OCI-LY7 (cell line): ENCODE results near the gene PTAFR. TPM values are rescaled to one million over a fixed set of nuclear protein-coding genes. Genes with fewer than 3 reads are reported as not detected.

Experiments
- BruUV-seq: library from RNA; stranded (reverse); fragments of 400-500 nt; replicated peaks from 2 replicates; lab custom pipeline; 2021; lab: Mats Ljungman, UMichigan
- CTCF ChIA-PET: fragments of 300-600 bp; sonication (Branson Sonifier 250); formaldehyde crosslinking; loops from one replicate; lab custom pipeline; 2022; ENCODE audit warnings: antibody characterized with exemption; ENCODE audit not compliant: unreplicated experiment; lab: Charles Lee
- POLR2A ChIA-PET: fragments of 300-600 bp; sonication (Branson Sonifier 250); formaldehyde crosslinking; loops from one replicate; lab custom pipeline; 2022; ENCODE audit warnings: antibody characterized with exemption; lab: Charles Lee
- DNase-seq: peaks from one replicate; pipeline ENCODE4 v3.0.0-alpha.2; 2015; ENCODE audit warnings: low spot score
- H2AFZ ChIP-seq: fragments of 200-600 bp; sonication (generic), shearing (Covaris generic); 2 replicates; pipeline ENCODE4 v1.6.1; 2014; ENCODE audit warnings: mild to moderate bottlenecking, antibody characterized with exemption, low read length, moderate library complexity
- H3K27ac ChIP-seq: fragments of 200-600 bp; sonication (generic); 2 replicates; pipeline ENCODE4 v1.5.1; 2014; ENCODE audit warnings: mixed run types, low read depth, mild to moderate bottlenecking, moderate library complexity, low read length, inconsistent platforms; ENCODE audit not compliant: poor library complexity, severe bottlenecking
- H3K36me3 ChIP-seq: fragments of 200-600 bp; sonication (generic); 2 replicates; pipeline ENCODE4 v1.6.1; 2014; ENCODE audit warnings: mild to moderate bottlenecking, antibody characterized with exemption, low read length, moderate library complexity, mixed read lengths; ENCODE audit not compliant: insufficient read depth
- H3K4me1 ChIP-seq: fragments of 200-600 bp; sonication (generic); 2 replicates; pipeline ENCODE4 v1.5.1; 2014; ENCODE audit warnings: mild to moderate bottlenecking, low read length; ENCODE audit not compliant: insufficient read depth, poor library complexity, severe bottlenecking
- H3K4me2 ChIP-seq: fragments of 200-600 bp; sonication (generic); 2 replicates; pipeline ENCODE4 v1.6.1; 2014; ENCODE audit warnings: mild to moderate bottlenecking, low read length
- H3K4me3 ChIP-seq: fragments of 200-600 bp; sonication (generic); 2 replicates; pipeline ENCODE4 v1.5.1; 2014; ENCODE audit warnings: mild to moderate bottlenecking, low read depth, low read length; ENCODE audit not compliant: poor library complexity, severe bottlenecking
- H3K79me2 ChIP-seq: fragments of 200-600 bp; sonication (generic); 2 replicates; pipeline ENCODE4 v1.6.1; 2016; ENCODE audit warnings: low read depth, mild to moderate bottlenecking, low read length, moderate library complexity, mixed read lengths; ENCODE audit not compliant: insufficient read depth
- H3K9me2 ChIP-seq: fragments of 200-600 bp; sonication (generic); 2 replicates; pipeline ENCODE4 v1.6.1; 2016; ENCODE audit warnings: mild to moderate bottlenecking, low read length, mixed read lengths; ENCODE audit not compliant: insufficient read depth
- H3K9me3 ChIP-seq: fragments of 200-600 bp; sonication (generic); 2 replicates; pipeline ENCODE4 v1.6.1; 2014; ENCODE audit warnings: mild to moderate bottlenecking, mixed run types, low read length, mixed read lengths
- H4K20me1 ChIP-seq: fragments of 200-600 bp; sonication (generic); 2 replicates; pipeline ENCODE4 v1.6.1; 2014; ENCODE audit warnings: mild to moderate bottlenecking, antibody characterized with exemption, low read length, moderate library complexity, mixed read lengths; ENCODE audit not compliant: insufficient read depth
- EZH2phosphoT487 ChIP-seq: fragments of 200-600 bp; sonication (generic); IDR thresholded peaks from 2 replicates; pipeline ENCODE4 v1.6.1; 2018; ENCODE audit warnings: low read depth, borderline replicate concordance, mild to moderate bottlenecking, mixed run types, antibody characterized with exemption, low read length, moderate library complexity, mixed read lengths
- intact Hi-C: fragments of 100-400 bp; cut with micrococcal nuclease; formaldehyde crosslinking; loops from one replicate; pipeline ENCODE4 v1.10.0; 2022; ENCODE audit not compliant: unreplicated experiment
- total RNA-seq, 2 experiments: library from RNA; depleted of rRNA in 1 of 2; stranded (reverse); fragments of >200 nt in 1 of 2; shearing (Covaris generic) in 1 of 2; gene quantifications; 2 replicates each; pipeline ENCODE4 v1.2.3, GENCODE V29; 2014 to 2022
- TF ChIP-seq, protein P1 (sequence below): fragments of 200-600 bp; sonication (generic); conservative IDR thresholded peaks from 2 replicates; pipeline ENCODE4 v1.5.1; 2014; ENCODE audit warnings: mild to moderate bottlenecking, antibody characterized with exemption, low read length, moderate library complexity, mixed read lengths

The PTAFR gene
- total RNA-seq, 2 experiments from 2014 or later, result 8.0 to 32.8 TPM

- DNase-seq, result no peak
- intact Hi-C loops, result no loop called here
- no peak overlapping the region for H3K4me2 ChIP-seq
- no peaks in the 10 kb centered on the region for H3K36me3 ChIP-seq
- CTCF ChIA-PET, result no interaction called here
- H4K20me1 ChIP-seq, result no peaks in the 10 kb centered on the region
- POLR2A ChIA-PET, result interaction anchor here (0.6 kb wide), 1 partner anchor 88 kb away, joined by 3 read pairs; no protein-coding TSS in a partner anchor
- H3K9me2 ChIP-seq, result no peaks in the 10 kb centered on the region
- no peaks in the 10 kb centered on the region for H3K9me3 ChIP-seq
- H2AFZ ChIP-seq, result no peak overlapping the region
- no peaks in the 10 kb centered on the region for H3K79me2 ChIP-seq
- no peak overlapping the region for H3K4me3 ChIP-seq
- no peak for TF ChIP-seq EZH2phosphoT487
- TF ChIP-seq, protein P1, sequence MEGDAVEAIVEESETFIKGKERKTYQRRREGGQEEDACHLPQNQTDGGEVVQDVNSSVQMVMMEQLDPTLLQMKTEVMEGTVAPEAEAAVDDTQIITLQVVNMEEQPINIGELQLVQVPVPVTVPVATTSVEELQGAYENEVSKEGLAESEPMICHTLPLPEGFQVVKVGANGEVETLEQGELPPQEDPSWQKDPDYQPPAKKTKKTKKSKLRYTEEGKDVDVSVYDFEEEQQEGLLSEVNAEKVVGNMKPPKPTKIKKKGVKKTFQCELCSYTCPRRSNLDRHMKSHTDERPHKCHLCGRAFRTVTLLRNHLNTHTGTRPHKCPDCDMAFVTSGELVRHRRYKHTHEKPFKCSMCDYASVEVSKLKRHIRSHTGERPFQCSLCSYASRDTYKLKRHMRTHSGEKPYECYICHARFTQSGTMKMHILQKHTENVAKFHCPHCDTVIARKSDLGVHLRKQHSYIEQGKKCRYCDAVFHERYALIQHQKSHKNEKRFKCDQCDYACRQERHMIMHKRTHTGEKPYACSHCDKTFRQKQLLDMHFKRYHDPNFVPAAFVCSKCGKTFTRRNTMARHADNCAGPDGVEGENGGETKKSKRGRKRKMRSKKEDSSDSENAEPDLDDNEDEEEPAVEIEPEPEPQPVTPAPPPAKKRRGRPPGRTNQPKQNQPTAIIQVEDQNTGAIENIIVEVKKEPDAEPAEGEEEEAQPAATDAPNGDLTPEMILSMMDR, result no peak
- peaks cover 20% of the 10 kb centered on the region for H3K4me1 ChIP-seq
- no TSS peak for BruUV-seq
- H3K27ac ChIP-seq, result no peak overlapping the region
These were observed 57.7 kb downstream of the PTAFR start for GRCh38 chr1:28118640-28119307.

DNA sequence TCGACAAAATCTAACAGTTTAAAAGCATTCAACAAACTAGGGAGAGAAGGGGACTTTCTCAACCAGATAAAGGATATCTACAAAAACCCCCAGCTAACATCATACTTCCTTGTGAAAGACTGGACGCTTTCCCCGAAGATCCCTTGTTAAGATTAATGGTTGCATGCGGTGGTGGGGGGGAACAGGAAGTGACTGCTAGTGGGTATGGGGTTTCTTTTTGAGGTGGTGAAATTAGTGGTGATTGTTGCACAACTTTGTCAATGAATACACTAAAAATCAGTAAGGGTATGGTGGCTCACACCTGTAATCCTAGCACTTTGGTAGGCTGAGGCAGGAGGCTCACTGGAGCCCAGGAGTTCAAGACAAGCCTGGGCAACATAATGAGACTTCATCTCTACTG, 61.2 kb downstream of the PTAFR start:
- Histone ChIP-seq H3K9me2 (no peaks in the 10 kb centered on the region), H3K4me1 (peaks cover 17% of the 10 kb centered on the region), H4K20me1 (no peaks in the 10 kb centered on the region), H3K4me3 (no peak overlapping the region), H3K4me2 (peak overlapping the region; percentile 29; the same call in 1 of the 2 replicates), H3K27ac (no peak overlapping the region), H3K9me3 (no peaks in the 10 kb centered on the region), H3K79me2 (no peaks in the 10 kb centered on the region), H3K36me3 (no peaks in the 10 kb centered on the region), H2AFZ (peak overlapping the region; percentile 93)
- intact Hi-C loops, result no loop called here
- CTCF ChIA-PET, result no interaction called here
- TF ChIP-seq, protein P1, result no peak
- TF ChIP-seq EZH2phosphoT487, result no peak
- no peak for DNase-seq
- POLR2A ChIA-PET, result interaction anchor here (0.7 to 1.9 kb wide), 5 partner anchors 10 to 72 kb away, joined by 3 to 4 read pairs (median 3); no protein-coding TSS in a partner anchor
- no TSS peak for BruUV-seq

DNA sequence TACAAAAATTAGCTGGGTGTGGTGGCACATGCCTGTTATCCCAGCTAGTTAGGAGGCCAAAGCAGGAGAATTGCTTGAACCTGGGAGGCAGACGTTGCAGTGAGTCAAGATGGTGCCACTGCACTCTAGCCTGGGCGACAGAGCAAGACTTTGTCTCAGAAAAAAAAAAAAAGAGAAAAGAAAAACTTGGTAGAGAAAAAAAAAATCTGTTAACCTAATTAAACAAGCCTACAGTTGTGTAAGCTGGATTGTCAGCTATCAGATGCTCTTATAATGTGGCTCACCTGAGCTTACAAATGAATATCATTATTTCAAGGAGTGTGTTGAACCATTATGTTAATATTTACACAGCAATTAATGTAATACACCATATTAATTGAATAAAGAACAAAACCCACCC, 61.6 kb downstream of the PTAFR start:
- no peak overlapping the region for H3K27ac ChIP-seq
- H3K79me2 ChIP-seq, result no peaks in the 10 kb centered on the region
- no TSS peak for BruUV-seq
- H4K20me1 ChIP-seq, result no peaks in the 10 kb centered on the region
- DNase-seq, result no peak
- 0 out of 2 replicates have a peak overlapping the region, but pooled peaks have one; percentile 29 for H3K4me2 ChIP-seq
- peaks cover 17% of the 10 kb centered on the region for H3K4me1 ChIP-seq
- intact Hi-C loops, result no loop called here
- no peak overlapping the region for H3K4me3 ChIP-seq
- CTCF ChIA-PET, result no interaction called here
- TF ChIP-seq EZH2phosphoT487, result no peak
- TF ChIP-seq, protein P1, result no peak
- POLR2A ChIA-PET, result interaction anchor here (0.7 to 1.9 kb wide), 5 partner anchors 10 to 72 kb away, joined by 3 to 4 read pairs (median 3); no protein-coding TSS in a partner anchor
- no peaks in the 10 kb centered on the region for H3K9me3 ChIP-seq
- peak overlapping the region; percentile 93 for H2AFZ ChIP-seq
- H3K36me3 ChIP-seq, result no peaks in the 10 kb centered on the region
- H3K9me2 ChIP-seq, result no peaks in the 10 kb centered on the region
